ENCODE data around the gene DLGAP4. TPM values are rescaled to one million over a fixed set of nuclear protein-coding genes. Genes with fewer than 3 reads are reported as not detected.

DLGAP4 gene
- total and polyA plus RNA-seq, 2 of the 13 experiments (the other 11 are each of a cell fraction or from before 2014, with no cell fraction given): 15.2 to 26.7 TPM

DNA sequence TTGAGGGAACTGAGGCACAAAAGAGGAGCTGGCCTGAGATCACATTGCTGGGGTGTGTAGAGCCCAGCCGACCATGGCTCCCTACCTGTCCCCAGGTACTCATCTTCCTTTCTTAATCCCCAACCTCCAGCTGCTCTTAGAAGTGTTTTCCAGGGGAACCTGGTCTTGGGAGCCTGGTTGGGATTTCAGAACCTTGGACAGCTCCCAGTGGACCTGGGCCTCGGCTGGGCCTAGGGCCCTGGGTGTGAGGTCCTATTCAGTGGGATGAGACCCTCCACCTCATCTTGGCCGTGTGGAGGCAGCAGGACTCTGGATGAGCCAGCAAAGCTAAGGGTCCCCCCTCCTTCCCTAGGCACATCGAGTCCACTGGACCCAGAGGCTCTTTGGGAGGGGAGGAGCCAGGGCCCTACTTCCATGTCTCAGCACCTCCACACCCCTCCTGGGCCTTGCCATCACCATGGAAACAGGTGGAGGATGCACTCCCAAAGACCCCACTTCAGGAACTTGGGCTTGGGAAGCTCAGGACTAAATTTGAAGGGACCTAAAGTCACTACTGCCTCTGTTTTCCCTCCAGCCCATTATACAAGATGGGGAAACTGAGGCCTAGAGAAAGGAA lies 38.5 kb downstream of the DLGAP4 start (continued):
- TF ChIP-seq TRIM22 (IDR thresholded peaks at IDR 0.05) (no peak), SRSF1 (optimal IDR thresholded peaks at IDR 0.05; ENCODE audit: low read depth, low read length) (no peak), ZNF318 (CRISPR knock-in tag; IDR thresholded peaks at IDR 0.05) (no peak; the same call in 1 of the 2 replicates), HHEX (CRISPR knock-in tag; IDR thresholded peaks at IDR 0.05) (no peak), GTF3A (CRISPR knock-in tag; conservative IDR thresholded peaks at IDR 0.05) (no peak), U2AF1 (optimal IDR thresholded peaks at IDR 0.05; ENCODE audit: low read depth, low read length) (no peak), ZMYM4 (CRISPR knock-in tag; IDR thresholded peaks at IDR 0.05) (peak; percentile 45; the same call in 1 of the 2 replicates), ZNF775 (CRISPR knock-in tag; IDR thresholded peaks at IDR 0.05; ENCODE audit: borderline replicate concordance) (no peak), SUZ12 (IDR thresholded peaks at IDR 0.05; ENCODE audit: low read depth, low read length) (no peak), PATZ1 (CRISPR knock-in tag; IDR thresholded peaks at IDR 0.05) (no peak), ZNF589 (CRISPR knock-in tag; conservative IDR thresholded peaks at IDR 0.05) (no peak), ZNF776 (CRISPR knock-in tag; IDR thresholded peaks at IDR 0.05) (no peak)
- TF ChIP-seq, protein P1, sequence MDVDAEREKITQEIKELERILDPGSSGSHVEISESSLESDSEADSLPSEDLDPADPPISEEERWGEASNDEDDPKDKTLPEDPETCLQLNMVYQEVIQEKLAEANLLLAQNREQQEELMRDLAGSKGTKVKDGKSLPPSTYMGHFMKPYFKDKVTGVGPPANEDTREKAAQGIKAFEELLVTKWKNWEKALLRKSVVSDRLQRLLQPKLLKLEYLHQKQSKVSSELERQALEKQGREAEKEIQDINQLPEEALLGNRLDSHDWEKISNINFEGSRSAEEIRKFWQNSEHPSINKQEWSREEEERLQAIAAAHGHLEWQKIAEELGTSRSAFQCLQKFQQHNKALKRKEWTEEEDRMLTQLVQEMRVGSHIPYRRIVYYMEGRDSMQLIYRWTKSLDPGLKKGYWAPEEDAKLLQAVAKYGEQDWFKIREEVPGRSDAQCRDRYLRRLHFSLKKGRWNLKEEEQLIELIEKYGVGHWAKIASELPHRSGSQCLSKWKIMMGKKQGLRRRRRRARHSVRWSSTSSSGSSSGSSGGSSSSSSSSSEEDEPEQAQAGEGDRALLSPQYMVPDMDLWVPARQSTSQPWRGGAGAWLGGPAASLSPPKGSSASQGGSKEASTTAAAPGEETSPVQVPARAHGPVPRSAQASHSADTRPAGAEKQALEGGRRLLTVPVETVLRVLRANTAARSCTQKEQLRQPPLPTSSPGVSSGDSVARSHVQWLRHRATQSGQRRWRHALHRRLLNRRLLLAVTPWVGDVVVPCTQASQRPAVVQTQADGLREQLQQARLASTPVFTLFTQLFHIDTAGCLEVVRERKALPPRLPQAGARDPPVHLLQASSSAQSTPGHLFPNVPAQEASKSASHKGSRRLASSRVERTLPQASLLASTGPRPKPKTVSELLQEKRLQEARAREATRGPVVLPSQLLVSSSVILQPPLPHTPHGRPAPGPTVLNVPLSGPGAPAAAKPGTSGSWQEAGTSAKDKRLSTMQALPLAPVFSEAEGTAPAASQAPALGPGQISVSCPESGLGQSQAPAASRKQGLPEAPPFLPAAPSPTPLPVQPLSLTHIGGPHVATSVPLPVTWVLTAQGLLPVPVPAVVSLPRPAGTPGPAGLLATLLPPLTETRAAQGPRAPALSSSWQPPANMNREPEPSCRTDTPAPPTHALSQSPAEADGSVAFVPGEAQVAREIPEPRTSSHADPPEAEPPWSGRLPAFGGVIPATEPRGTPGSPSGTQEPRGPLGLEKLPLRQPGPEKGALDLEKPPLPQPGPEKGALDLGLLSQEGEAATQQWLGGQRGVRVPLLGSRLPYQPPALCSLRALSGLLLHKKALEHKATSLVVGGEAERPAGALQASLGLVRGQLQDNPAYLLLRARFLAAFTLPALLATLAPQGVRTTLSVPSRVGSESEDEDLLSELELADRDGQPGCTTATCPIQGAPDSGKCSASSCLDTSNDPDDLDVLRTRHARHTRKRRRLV (CRISPR knock-in tag; IDR thresholded peaks at IDR 0.05): no peak

Data from HepG2 (cell line).